ENCODE results near the gene BRSK2.

The BRSK2 gene

DNA sequence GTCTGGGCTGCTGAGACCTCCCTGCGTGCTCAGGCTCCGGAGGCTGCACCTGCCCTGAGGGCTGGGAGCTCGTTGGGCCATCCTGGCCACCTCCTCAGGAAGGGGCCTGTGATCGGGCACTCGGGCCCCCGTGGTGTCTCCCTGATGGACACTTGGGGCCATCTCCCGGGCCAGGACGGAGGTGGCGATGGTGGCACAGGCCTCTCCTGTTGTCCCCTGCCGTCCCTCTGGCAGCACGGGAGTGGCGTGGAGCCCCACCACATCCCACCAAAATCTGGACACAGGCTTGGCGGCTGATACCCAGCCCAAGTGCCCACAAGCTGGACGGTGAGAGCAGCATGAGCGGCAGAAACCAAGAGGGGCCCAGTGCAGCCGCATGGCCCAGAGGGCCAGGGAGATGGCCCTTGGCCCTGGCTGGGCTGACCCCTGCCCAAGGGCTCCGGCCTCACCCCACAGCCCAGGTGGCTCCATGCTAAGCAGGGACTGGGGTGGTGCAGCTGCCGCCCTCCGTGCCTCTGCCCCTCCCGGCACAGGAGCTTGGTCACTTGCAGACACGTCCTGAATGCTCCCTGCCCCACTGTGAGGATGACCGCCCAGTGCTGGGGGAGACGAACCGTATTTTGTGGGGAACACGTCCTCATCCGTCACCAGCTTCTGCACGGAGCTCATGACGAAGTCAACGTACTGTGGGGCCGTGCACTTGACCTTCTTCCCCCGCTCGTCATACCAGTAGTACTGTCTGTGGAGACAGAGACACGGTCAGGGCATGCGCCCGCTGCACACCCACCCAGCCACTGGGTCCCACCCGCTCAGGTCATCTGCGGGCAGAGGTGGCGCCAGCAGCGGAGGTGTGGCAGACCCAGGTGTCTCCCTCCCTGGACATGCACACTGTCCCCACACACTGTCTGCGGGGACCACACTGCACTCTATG is 81.2 kb downstream of the BRSK2 start:
- no peak for DNase-seq

DNA sequence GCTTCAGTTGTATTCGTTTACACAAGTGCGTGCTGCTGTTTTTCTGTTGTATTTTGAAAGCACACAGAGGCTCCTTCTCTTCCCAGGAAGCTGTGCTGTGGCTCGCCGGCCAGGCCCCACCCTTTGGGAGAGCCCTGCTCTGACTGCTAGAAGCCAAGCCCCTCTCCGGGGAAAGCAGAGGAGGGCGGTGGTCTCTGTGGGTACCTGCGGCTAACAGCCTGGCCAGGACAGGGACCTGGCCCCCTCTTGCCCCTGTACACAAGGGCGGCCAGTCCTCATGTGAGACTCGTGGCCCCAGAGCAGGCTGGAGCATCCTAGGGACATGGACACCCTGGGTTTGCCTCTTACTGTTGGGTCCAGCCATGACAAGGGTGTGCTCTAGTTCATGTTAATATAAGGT is 82.0 kb downstream of the BRSK2 start:
- DNase-seq = no peak

DNA sequence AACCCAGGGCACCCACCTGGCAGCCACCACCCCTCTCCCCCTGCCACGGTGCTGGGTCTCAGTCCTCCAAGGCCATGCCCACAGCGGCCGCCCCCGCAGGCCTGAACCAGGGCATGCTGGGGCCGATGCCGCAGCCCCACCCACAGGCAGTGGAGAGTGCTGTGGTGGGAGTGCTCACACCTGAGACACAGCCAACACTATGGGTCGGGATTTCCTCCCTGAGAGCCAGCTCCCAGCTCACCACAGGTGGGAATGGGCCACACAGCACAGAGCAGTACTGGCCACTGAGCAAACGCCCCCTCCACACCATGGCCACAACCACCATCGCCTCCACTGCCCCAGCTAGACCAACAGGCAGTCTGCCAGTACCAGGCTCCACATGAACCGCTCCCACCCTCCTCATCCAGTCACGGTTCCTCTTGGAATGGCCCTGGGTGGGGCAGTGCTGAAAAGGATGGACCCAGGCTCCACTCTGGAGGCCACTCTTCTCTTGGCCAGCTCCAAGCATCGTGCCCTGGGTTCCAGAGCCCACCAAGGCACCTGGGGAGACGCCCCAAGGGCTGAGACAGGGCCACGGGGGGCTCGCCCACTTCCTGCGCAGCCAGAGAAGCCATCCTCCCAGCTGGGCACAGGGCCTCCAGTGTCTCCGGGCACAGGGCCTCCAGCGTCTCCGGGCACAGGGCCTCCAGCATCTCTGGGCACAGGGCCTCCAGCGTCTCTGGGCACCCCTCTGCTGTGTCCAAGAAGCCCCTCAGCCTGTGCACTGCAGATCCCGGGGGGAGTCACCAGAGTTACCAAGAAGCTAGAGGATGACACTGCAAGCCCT is 82.7 kb downstream of the BRSK2 start:
- DNase-seq = no peak

DNA sequence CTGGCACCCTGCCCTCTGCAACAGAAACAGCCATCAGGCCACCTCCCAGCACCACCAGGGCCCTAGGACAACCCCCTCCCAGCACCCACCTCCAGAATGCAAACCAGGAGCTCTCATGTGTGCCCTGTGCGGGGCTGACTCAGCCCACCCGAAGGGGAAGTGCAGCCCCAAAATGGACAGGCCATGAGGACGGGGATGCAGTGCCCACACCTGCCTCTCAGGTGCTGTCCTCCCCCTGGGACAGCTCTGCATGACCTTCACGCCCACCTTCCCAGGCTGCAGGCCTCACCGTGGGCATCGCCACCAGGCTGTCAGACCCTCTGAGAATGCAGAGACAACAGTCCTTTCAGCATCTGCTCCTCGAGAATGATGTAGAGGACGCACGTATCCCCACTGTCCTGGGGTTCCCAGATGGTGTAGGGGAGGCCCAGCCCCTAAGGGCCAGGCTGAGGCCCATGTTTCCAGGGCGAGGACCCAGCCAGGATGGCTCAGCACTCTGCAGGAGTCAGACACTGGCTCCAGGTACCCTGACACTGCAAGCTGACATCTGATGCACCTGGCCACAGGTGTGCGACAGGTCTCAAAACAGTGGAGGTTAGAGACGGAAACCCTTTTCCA is 83.4 kb downstream of the BRSK2 start:
- no peak for DNase-seq

DNA sequence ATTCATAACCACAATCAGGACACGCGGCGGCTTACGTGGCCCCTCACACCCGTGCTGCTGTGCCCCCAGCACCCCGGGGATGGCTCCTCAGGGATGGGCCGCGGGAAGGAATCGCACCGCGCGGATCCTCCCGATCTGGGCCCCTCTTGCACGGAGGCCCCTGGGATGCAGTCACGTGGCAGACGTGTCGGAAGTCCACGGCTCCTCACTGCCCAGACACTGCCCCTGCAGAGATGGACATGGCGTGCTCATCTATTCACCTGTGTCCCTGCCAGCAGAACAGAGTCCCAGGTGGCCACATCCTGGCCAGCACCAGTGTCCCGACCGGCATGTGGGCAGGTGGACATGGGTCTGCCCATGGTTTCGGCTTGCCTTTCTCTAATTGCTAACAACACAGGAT is 84.1 kb downstream of the BRSK2 start:
- no peak for DNase-seq

DNA sequence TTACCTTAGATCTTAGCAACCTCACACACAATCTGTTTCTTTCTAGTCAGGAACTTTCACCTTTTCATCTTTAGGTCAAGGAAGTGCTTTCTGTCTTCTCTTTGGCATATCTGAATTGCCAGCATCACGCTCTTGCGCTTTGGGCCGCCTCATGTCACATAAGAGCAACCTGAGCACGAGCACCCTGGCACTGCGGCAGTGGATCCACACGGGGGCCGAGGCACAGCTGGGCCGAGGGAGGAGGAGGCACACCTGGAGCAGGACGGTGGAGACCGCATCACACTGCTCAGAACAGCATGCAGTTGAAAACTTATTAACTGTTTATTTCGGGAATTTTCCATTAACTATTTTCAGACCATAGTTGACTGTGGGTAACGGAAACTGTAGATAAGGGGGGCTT is 86.1 kb downstream of the BRSK2 start:
- DNase-seq = no peak

DNA sequence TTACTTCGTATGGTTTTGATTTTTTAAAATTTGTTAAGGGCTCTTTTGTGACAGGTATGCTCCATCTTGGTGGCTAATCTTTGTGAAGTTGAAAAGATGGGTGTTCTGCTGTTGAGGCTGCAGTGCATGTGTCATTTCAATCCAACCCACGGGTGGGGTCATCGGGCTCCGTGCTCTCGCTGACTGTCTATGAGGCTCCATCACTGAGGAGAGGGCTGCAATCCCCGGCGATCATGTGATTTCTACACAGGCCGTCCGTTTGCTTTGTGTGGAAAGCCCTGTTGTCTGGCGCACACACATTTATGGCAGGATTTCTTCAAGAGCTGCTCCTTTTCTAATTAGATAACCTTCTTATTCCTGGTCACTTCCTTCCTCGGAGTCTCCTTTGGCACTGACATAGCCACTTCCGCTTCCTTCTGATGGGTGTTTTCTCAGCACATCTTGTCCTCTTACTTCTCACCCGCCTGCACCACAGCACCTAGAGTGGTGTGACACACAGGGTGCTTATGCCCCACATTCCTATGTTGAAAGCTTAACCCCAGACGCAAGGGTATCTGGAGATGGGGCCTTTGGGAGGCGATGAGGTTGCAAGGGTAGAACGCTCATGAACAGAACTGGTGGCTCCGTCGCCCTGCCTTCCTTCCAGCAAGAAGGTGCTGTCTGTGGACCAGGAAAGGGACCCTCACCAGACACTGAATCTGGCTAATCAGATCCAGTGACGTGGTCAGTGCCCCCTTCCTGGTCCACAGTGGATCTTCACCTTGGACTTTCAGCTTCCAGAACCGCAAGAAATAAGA is 87.4 kb downstream of the BRSK2 start:
- no peak for DNase-seq

DNA sequence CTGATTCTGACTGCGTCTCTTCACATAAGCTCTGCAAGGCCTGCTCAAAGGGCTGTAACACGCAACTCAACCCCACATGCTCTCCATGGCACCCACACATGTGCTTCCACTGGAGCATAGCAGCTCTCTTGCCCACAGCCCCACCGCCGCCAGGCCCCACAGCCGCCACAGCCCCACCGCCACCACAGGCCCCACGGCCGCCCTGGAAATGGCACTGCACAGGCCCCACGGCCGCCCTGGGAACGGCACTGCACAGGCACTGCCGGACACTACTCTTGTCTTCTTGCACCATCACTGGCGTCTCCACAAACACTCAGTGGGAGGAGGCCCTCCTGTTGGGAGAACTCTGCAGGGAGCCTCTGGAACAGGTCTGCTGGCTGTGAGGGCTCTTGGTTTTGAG is 88.3 kb downstream of the BRSK2 start:
- DNase-seq = no peak

DNA sequence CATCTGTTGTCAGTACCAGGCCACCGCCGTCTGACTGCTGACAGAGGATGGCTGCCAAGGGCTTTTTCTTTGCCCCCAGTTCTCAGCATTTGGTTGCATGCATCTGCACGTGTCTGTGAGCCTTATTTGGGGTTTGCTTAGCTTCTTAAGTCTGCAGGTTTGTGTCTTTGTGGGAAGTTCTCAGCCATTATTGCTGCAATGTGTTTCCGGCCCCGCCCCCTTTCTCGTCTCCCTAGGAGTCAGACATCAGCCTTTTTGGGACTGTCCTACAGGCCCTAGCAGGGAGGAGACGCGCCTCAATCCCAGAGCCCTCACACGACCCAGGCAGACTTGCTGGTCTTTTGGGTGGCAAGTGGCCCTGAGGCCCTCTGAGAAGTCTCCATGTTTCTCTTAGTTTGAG is 88.8 kb downstream of the BRSK2 start:
- DNase-seq = no peak

DNA sequence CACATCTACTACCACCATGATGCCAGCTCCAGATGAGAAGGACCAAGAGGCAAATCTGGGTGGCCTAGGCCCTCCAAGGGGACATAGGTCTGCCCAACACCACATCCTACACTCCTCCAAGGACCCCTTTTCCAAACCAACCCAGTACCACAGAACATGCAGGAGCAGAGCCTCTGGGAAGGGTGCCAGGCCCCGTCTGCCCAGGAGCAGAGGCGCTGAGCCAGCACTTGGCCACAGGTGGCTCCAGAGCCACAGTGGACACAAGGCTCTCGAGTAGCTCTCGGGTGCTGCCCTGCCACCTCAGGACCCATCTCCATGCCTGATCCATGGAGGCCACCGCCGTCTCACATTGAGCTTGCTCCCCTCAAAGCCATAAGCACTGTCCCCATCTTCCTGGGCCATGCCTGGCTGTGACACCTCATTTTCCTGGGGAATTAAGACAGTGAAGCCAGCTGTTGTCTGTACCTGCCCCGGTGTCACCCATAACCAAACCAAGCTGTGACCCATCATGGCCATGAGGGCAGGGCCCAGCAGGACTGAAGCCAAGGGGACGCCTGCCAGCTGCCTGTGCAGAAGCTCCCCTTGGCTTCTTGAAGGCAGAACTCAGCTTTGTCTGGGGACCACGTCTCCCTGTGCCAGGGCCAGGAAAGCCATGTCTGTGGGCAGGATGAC is 89.4 kb downstream of the BRSK2 start:
- DNase-seq = no peak

DNA sequence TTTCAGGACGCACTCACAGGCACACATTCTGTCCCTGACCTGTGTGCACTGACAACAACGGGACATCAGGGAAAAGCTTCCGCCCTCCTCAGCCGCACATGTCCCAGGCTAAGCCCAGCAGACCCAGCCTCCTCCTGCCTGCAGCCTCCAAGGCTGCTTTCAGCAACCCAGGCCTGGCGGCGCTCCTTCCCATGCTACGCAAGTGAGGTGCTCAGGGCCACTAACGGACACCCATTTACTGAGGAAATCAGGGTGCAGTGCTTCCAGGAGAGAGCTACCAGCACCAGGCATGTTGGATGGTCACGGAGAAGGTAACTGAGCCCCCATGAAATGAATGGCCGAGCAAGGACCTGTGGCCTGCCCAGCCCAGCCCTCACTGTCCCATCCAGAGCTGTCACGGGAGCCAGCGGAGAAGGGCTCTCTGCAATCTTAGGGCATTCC is 90.0 kb downstream of the BRSK2 start:
- DNase-seq = no peak

DNA sequence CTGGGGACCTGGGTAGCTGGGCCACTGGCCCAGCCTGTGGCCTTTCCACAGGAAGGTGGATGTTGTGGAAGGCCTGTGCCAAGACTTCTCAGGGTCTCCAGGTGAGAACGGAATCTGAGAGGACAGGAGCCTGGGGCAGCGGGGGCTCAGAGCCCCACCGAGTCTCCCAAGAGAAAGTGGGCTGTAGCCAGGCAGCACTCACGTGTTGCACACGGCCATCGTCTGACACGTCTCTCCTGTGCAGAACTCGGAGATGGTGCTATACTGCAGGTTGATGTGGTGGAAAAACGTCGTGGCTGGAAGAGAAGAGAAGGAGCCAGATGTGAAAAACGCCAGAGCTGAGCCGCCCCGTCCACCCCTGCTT is 90.4 kb downstream of the BRSK2 start:
- no peak for DNase-seq

DNA sequence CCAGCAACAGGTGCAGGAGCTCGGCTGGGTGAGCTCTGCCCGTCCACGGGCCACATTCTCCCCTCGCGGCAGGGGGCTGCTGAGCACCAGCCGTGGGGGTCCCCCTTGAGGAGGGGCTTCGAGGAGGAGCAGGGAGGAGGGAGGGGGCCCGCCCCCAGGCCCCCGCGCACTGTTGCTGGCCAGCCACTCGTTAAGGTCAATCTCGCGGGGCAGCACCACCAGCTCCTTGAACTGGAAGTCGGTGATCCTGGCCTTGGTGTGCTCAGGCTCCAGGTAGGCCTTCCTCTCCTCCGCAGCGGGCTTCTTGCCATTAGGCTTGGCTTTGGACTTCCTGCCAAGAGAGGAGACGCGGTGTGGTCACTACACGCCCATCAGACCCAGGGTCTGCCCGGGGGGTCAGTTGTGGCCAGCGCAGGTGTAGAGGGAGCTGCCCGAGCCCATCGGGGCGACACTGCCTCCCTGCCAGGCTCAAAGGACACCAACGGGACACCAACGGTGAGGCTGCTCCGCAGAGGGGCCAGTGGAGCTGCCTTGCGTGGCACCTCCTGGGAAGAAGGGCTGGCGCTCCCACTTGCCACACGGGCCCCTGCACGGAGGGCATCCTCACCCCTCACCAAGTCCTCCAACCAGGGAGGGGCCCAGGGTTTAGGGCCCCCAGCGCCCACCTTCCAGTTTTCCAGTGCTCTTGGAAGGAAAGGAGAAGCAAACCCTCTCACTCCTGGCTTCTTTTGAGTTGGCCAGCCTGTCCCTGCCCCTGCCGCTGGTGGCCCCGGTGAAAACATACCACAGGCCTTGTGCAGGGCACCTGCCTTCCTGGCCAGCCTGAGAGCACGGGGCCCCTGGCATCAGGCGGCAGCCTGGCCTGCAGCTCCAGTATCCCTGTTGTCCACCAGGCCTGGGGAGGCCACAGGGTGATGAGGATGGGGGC is 91.1 kb downstream of the BRSK2 start:
- DNase-seq = no peak

DNA sequence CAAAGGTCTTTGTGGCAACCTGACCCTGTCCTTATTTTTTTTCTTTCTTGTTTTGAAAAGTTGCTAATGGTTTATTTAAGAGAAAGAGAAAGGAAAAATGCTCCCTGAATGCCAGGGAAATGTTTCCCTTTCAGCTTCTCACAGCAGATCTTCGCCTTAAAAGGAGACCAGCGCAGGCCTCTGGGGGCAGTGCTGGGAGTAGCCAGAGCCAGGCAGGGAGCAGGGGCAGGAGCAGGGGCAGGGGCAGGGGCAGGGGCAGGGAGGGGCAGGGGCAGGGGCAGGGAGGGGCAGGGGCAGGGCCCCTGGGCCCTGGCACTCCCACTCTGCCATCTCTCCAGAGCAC is 91.7 kb downstream of the BRSK2 start:
- DNase-seq = no peak

DNA sequence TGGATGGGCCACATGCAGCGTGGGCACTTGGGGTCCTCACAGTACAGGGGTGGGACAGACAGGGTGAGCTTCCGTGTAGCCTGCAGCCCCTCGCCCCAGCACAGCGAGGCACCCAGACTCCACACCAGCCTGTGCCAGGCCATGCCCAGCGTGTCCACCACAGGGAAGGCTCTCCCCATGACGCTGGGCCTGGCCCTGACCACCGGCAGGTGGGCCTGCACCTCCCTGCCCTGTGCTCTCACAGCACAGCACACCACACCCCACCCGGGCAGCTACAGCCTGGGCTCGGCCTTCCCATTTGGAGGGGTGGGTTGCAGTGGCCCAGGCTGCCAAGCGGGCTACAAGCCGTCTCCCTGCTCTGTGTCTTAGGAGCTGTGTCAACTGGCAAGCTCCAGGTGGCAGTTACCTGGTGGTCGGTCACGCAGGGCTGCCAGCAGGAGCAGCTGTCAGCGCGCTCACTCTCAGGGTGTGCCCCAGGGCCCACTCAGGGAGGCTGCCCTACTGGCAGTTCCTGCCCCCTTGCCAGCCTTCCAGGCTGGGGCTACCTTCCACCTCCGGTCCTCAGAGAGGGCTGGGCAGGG is 92.2 kb downstream of the BRSK2 start:
- DNase-seq = no peak

DNA sequence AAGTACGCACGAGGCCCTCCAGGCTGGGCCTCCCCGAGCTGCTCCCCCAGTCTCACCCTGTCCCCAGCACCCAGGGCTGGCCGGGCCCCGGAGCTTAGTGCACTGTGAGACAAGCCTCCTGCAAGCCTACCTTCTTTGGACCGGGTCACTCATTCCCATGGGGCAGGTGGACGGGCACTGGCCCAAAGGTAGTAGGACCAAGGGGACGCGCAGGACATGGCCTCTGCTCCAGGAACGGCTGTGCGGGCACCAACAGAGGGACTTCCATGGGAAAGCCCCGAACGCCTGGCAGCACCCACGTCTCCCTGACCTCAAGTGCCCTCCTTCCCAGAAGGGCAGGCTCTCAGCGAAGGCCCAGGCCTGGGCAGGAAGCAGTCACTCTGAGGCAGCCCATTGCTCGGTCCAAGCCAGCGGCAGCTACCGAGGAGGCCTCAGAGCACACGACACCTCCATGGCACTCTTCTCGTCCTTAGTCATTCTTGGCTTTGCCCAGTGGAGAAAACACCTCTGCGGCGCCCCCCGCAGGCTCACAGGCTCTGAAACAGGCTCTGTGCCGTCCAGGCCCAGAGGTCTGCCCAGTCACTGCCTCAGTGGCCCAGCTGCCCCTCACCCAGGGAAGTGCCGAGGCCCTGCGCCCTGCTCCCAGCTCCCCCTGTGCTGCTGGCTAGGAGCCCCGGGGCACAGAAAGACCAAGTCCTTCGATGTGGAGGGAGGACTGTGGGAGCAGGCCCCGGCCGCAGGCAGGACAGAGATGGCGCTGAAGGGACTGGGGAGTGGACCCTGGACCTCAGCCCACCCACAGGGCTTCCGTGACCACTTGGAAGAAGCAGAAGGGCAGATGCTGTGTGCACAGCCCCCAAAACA is 93.1 kb downstream of the BRSK2 start:
- DNase-seq = no peak

DNA sequence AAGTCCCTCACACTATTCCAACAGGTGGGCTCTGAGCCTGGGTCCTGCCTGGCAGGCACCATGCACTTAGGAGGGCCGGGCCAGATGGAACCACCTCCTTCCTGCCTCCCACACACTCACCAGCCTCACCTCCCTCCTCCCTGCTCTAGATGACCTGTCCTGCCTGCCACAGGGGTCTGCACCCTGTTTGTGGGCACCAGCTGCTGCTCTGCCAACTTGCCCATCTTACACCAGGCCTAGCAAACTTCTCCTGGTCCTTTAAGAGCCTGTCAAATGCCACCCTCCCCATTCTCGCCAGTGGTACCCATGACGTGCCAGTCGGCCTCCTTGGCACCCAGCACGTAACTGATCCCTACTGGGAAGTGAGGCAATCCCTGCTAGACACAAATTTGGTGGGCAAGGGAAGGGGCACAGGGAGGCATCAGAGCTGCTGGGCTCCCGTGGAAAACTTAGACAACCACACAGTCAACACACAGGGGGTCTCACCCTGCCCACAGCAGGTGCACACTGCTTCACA is 93.8 kb downstream of the BRSK2 start:
- no peak for DNase-seq

DNA sequence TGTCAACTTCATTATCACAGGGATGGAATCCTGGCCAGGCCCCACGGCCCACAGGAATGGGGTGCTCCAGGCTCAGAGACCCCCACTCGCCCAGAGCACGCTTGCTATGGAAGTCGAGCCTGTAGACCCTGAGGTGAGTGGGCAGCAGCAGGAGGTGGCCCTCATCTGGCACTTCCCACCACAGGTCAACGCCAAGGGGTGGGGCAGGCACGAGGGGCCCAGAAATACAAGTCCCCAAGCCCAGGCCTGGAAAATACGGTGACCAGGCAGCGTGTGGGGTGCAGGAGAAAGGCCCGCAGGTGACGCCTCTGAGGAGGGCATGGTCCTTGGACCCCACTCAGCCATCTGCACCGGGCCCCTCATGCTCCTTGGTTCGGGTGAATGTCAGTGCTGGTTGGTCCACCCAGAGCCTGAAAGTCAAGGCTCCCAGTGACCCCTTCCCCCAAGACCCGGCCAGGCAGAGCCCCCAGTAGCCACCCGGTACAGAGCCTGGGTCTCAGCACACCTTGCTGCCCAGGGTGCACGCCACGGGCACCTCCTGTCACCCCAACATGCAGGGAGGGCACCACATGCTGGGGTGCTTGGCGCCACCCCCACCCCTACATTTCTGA is 94.4 kb downstream of the BRSK2 start:
- DNase-seq = no peak

All from NCI-H1694 (cell line).